Activated T-cell treated with anti-CD3 and anti-CD28 coated beads, Interleukin-2, amount 50 U/mL, for 48 hours (primary cell): ENCODE measurements around the gene RANBP2.

Source experiments
- DNase-seq, 2 experiments: peaks; one replicate each; pipeline ENCODE4 v3.0.0-alpha.2; 2020

RANBP2 gene

DNA sequence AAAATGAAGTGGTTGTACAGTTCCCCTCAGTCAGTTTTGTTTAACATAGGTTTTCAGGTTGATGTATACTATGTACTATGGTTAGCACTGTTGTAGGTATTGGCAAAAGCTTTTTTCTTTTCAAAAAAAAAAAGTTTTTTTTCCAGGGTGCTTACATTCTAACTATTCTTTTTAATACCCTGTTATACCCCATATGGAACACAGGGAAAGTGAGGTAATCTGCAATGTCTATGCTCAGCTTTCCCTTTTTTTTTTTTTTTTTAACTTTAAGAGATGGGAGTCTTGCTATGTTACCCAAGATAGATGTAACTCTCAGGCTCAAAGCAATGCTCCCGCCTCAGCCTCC is 66.7 kb downstream of the RANBP2 start:
- DNase-seq = no peak

DNA sequence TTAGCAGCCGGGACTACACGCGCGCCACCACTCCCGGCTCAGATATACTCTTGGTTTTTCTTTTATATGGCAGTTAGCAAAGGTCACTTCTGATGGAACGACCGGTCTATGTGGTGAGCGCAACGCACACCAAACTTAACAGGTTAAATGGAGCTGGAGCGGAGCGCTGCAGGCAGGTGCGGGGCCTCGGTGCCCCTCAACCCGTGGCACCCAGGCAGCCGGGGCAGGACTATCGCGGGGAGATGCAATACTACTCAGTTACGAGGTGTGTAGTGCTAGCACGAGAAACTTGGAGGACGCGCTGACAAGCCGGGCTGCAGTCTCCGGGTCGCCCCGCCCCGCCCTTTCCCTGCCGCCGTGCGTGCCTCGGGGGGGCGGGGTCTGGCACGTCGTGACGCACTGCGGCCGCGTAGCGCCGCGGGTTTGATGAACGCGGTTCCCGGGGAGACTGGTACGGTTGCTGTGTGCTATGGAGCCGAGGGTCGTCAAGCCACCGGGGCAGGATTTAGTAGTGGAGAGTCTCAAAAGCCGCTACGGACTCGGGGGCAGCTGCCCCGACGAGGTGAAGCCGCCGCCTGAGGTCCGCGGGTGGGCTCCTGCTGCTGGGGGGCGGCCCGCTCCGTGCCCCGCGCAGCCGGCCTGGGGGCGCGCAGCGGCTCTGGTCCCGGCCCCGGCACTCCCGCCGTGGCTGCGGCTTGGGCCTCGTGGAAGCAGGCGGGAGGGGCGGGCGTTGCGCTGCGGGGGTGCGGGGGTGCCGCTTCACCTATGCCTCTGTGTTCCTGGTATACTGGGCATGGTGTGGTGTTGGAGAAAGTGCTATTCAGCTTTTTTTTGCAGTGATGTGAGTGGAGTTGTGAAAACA is 67.3 kb downstream of the RANBP2 start, which contains the start of gene CCDC138:
Gene CCDC138 (plus strand): TSS at position 418 of the 862 bp plus-strand sequence. CDS start 52 bp downstream, at position 470.
- DNase-seq = peak; percentile 93 to 95

- DNase-seq = no peak
Measured at GRCh38 chr2:108787216-108787541, 67.9 kb downstream of the RANBP2 start.

DNA sequence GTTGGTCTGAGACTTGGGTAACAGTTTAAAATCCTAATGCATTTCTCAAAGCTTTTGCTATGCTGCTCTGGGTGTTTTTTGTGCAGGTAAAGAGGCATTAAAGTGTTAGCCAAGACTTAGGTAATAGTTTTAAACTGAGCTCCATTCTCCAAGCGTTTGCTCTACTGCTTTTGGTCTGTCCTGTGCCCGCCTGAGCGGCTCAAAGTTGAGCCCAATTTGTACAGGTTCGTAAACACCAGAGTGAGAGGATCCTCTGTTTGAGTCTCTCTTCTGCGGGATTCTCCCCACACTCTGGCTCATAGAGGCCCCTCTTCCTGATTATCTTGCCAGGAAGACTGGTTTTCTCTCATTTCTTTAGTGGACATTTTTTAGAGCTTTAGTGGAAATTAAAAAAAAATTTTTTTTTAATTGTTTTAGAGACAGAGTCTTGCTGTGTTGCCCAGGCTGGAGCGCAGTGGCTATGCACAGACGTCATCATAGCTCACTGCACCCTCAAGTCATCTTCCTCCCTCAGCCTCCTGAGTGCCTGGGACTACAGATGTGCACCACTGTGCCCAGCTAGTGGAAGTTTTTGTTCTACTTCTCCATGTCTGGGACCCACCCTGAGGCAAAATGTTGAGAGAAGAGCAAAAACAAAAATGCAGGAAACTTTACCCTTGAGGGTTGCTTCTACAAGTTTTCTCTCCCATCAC is 83.9 kb downstream of the RANBP2 start:
- DNase-seq = no peak

DNA sequence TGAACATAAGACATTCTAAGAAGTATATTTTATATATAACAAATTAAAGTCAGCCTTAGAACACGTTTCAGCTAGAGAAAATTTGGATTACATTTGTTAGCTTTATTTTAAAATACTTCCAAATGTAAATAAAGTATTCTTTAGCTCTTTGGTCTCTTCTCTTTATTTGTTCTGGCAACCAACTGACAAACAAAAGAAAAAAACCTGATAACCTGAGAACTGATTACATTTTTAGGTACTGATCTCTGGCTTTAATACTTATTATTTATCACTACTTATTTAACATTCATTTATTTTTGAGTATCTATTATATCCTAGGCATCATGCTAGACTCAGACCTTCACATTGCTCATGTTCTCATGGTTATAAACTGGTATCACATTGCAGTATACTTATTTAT is 85.8 kb downstream of the RANBP2 start:
- no peak for DNase-seq

- no peak for DNase-seq
Measured at GRCh38 chr2:108805782-108806181, 86.5 kb downstream of the RANBP2 start.

DNA sequence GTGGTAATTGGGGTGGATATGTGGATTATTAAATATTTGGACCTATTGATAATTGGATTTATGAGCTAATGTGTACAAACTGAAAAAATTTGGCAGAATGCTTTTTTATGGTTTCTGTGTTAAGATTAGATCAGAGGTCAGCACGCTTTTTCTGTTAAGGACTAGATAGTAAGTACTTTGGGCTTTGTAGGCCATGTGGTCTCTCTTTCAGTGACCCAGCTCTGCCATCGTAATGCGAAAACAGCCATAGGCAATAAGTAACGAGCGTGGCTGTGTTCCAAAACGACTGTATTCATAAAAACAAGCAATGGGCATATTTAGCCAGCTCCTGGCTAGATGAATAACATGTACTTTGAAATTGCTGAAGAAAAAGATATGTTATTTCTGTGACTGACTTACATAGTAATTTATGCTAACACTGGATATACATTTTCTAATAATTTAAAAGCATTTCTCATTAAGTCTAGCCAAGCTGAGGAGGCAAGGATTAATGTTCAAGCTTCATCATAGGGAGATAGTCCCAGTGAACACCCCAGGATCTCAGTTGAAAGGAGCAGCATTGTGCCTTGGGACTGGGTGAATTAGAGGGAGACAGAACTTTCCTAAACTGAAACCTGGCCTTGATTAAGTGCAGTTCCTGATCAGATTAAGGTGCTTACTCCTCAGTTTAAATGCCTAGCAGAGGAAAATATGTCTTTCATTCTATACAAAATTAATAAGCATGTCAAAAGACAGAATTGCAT is 87.3 kb downstream of the RANBP2 start:
- DNase-seq = no peak

- DNase-seq = no peak
Measured at GRCh38 chr2:108809936-108810335, 90.7 kb downstream of the RANBP2 start.

DNA sequence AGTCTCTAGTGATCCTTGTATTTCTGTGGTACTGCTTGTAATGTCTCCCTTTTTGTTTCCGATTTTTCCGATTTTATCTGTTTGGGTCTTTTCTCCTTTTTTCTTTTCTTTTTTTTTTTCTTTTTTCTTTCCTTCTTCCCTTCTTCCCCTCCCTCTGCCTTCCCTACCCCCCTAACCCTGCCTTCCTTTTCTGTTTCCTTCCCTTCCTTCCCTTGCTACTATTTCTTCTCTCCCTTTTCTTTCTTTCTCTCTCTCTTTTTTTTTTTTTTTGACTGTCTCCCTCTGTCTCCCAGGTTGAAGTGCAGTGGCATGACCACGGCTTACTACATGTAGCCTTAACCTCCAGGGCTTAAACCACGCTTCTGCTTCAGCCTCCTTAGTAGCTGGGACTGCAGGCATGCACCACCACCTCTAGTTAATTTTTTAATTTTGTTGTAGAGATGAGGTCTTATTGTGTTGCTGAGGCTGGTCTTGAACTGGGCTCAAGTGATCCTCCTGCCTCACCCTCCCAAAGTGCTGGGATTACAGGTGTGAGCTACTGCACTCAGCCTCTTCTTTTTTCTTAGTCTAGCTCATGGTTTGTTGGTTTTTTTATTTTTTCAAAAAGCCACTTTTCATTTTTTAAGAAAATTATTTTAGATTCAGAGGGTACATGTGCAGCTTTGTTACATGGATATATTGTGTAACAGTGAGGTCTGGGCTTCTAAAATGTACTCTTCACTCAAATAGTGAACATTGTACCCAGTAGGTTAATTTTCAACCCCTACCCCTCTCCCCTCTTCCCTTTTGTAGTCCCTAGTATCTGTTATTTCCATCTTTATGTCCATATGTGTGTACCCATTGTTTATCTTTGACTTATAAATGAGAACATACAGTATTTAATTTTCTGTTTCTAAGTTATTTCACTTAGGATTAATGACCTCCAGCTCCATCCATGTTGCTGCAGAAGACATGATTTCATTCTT is 92.0 kb downstream of the RANBP2 start:
- no peak for DNase-seq

- DNase-seq = no peak
Measured at GRCh38 chr2:108813732-108814131, 94.5 kb downstream of the RANBP2 start.

GRCh38 chr2:108820482-108820881 is 101.2 kb downstream of the RANBP2 start:
- no peak for DNase-seq

GRCh38 chr2:108823286-108823685 is 104.0 kb downstream of the RANBP2 start:
- DNase-seq = no peak

DNA sequence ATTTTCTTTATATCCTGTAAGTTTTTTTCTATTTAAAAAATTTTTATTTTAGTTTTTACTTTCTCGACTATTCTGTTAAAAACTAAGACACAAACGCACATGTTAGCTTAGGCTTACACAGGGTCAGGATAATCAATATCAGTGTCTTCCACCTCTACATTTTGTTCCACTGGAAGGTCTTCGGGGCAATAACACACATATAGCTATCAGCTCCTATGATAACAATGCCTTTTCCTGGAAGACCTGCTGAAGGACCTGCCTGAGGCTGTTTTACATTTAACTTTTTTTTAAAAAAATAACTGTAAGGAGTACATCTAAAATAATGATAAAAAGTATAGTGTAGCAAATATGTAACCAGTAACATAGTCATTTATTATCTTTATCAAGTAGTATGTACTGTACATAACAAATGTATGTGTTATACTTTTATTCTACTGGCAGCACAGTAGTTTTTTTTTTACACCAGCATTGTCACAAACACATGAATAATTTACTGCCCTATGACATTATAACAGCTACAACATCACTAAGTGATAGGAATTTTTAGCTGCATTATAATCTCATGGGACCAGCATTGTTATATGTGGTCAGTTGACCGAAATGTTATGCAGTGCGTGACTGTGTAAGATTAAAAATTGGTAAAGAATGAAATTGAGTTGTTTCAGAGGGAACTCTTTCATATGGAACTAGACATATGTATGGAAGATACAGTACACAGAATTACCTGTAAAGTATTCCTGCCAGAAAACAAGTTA is 105.2 kb downstream of the RANBP2 start:
- no peak for DNase-seq

GRCh38 chr2:108825254-108825653 is 106.0 kb downstream of the RANBP2 start:
- no peak for DNase-seq

- no peak for DNase-seq
Measured at GRCh38 chr2:108825736-108826135, 106.5 kb downstream of the RANBP2 start.

GRCh38 chr2:108829578-108830310 is 110.5 kb downstream of the RANBP2 start:
- DNase-seq = no peak

GRCh38 chr2:108833219-108833618 is 113.9 kb downstream of the RANBP2 start:
- no peak for DNase-seq

DNA sequence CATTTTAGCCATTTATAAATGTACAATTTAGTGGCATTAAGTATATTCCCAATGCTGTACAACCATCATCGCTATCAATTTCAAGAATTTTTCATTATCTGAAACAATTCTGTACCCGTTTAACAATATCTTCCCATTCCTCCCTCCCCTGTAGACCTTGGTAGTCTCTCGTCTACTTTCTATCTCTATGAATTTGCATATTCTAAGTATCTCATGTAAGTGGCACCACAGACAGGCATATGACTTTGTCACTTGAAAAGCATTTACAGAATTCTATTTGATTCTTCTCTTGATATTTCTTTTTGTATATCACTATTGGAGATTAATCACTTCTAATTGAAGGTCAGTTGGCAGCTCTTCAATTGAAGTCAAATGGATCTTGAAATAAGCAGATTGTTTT is 115.3 kb downstream of the RANBP2 start:
- DNase-seq = no peak

DNA sequence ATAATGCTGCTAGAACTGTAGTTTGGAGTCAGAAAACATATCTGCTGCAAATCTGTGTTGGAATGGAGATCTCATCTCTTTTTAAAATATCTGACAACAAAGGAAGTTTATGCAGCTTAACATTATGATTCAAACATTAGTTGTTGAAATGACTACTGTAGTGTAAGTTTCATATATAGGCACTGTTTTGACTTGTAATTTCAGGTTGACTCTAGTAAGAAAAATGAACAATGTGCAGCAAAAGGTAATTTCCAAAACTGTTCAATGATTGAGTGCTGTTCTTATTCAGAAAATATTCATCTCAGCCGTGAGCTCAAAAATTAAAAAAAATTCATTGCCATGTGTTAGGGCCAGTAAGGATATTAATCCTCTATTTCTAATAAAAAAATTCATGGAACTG is 115.8 kb downstream of the RANBP2 start:
- DNase-seq = no peak
